HG02642 (cell line): ENCODE data around the gene RND2.
A peak's percentile ranks its signal among the peaks of the same experiment; 100 is the strongest.
"Not testable (repeated sequence)": the region's sequence is repeated elsewhere in the genome, so short reads cannot be mapped to it uniquely, and the experiment has no call there.

Source experiments
- ATAC-seq: cut with Tn5 transposase; IDR thresholded peaks from one replicate; pipeline ENCODE4 v1.9.1; 2021; ENCODE audit warnings: mild to moderate bottlenecking; ENCODE audit not compliant: unreplicated experiment, poor library complexity

Gene RND2

DNA sequence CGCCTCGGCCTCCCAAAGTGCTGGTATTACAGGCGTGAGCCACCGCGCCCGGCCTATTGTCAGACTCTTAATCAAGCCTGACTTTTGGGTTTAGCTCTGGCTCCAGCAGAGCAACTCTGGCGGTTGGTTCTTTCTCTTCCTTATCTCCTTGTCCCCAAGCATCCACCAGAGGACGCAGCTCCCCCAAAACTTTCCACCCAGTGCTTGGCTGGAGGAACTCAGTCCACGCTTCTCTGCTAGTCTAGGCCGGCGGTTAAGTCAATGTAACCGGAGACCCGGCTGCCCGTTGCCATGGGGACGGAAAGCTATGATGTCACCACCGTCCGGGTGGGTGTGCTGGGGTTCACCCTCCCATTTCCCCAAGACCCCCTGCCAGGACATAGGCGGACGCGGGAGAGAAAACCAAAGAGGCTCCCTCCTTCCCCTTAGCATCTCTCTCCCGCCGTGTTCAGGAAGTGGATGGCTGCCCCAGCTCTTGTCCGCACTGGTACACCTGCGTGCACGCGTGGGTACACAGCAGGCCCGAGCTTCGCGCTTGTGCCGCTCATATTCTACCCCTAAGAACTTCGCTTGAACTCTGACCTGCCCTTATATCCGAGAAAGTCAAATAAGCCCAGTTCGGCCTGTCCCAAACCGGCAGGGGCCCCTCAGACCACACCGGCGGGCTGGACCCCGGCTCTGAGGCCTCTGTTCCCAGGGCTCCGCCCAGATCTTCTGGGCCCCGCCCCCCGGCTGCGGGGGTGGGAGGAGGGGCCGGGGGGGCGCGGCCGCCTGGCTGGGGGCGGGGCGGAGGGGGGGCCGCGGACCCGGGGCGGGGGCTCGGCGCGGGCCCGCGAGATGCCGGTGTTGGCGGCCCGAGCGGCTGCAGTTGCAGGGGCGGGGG is at the start of gene RND2:
TSS of gene RND2 (plus strand) at position 825 of the 883 bp plus-strand sequence. CDS start 117 bp downstream, outside the sequence.
- ATAC-seq = no peak

DNA sequence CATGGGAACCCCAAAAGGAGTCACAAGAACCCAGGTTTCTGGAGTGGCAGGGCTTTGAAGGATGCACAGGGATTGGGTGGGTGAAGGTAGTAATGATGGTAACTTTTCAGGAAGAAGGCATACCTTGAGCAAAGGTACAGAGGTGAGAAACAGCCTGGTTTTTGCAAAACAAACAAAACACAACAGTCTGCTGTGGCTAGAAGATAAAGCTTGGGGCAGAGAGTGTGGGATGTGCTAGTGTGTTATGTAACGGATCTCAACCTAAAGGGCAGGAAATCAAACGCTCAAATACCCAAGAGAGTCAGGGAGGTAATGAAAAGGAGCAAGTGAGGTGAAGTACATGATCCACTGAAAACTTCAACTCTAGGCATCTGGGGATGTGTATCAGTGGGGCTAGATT is 49.8 kb upstream of the RND2 start:
- no peak for ATAC-seq

DNA sequence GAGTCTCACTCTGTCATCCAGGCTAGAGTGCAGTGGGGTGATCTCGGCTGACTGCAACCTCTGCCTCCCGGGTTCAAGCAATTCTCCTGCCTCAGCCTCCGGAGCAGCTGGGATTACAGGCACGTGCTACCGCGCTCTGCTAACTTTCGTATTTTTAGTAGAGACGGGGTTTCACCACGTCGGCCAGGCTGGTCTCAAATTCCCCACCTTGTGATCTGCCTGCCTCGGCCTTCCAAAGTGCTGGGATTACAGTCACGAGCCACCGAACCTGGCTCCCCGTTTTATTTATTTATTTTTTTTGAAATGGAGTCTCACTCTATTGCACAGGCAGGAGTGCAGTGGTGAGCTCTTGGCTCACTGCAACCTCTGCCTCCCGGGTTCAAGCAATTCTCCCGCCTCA is 49.3 kb upstream of the RND2 start:
- ATAC-seq = not testable (repeated sequence)

- peak; percentile 34 for ATAC-seq
These were observed 45.3 kb upstream of the RND2 start, which contains the start of gene PTGES3L for GRCh38 chr17:42979511-42980273. TSS of gene PTGES3L (minus strand) at chr17:42980080. CDS start at chr17:42980053, 27 bp downstream.

GRCh38 chr17:42980274-42980765 is 44.7 kb upstream of the RND2 start, which contains the start of gene RUNDC1:
TSS of gene RUNDC1 (plus strand) at chr17:42980565. CDS start at chr17:42980577, 12 bp downstream.
- peak; percentile 84 for ATAC-seq

DNA sequence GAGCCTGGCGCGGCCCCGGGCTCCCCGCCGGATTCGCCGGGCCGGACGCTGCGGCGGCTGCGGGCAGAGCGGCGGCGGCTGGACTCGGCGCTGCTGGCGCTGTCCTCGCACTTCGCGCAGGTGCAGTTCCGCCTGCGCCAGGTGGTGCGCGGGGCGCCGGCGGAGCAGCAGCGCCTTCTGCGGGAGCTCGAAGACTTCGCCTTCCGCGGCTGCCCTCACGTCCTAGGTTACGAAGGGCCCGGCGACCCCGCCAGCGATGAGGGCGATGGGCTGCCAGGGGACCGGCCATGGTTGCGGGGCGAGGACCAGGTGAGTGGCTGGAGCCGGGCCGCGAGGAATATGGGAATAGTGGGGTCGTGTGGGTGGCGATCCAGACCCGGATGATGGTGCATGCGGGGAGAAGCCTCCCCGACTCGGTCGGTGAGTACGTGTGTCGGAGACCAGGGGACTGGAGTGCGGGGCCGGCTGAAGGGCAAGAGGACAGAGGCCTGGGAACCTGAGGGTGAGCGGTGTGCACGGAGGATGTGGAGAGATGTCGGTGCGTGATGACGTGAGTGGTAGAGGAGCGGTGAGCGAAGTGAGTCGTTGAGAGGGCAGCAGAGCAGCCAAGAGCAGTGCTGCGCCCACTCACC is 44.1 kb upstream of the RND2 start:
- ATAC-seq = peak; percentile 52

- ATAC-seq = no peak
These were observed 42.8 kb upstream of the RND2 start for GRCh38 chr17:42982266-42982665.

DNA sequence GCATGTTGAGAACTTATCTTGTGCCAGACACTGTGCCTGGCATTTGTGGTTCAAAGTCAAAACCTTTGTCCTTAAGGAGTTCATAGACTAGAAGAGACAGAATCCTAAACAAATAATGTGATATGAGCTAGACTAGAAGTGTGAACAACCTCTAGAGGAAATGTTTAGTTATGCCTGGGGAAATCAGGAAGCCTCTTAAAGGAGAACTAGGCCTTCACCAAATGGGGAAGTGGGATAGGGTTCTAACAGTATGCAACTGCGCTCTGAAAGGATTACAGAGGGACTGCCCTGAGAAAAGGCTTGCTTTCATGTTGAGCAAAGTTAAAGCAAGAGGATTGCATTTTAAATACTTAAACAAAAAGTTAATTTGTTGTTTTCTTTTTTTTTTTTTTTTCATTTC is 39.8 kb upstream of the RND2 start:
- no peak for ATAC-seq

DNA sequence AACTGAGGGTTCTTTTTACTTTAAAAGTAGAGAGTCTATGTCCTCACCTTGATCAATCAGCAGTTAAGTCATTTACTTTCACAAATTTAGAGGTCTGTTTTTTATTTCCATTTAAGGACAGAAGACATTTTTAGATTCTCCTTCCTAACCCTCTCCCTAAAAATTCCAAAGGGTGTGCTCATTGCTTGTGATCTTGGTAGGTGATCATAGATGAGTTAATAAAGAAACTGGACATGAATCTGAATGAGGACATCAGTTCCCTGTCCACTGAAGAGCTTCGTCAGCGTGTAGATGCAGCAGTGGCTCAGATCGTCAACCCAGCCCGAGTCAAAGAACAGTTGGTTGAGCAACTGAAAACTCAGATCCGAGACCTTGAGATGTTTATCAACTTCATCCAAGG is 35.9 kb upstream of the RND2 start:
- no peak for ATAC-seq

GRCh38 chr17:42989726-42990652 is 35.0 kb upstream of the RND2 start:
- ATAC-seq = no peak

GRCh38 chr17:42991471-42991870 is 33.6 kb upstream of the RND2 start:
- ATAC-seq = no peak

- no peak for ATAC-seq
These were observed 32.2 kb upstream of the RND2 start for GRCh38 chr17:42992872-42993271.

GRCh38 chr17:42993913-42994312 is 31.1 kb upstream of the RND2 start:
- ATAC-seq = not testable (repeated sequence)

DNA sequence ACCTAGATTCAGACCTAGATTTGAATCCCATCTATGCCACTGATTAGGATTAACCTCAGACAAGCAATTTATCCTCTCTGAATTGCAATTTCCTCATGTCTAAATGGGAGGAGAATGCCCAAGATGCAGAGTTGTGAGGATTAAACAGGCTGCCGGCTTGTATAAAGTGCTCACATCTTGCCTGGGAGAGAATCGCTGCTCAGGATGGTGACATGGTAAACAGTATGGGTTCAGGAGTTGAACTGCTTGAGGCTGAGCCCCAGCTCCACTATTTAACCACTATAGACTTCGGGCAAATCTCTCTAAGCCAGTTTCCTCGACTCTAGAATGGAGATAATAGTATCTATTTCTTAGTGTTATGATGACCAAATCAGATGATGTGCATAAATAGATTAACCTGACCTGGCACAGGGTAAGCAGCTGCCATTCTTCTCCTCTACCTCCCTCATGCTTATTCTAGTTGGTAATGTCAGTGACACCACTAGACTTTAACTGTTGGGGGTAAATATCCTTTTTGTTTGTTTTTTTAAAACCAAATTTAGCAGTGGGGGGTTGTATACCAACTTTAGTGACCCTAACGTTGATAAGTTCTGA is 27.5 kb upstream of the RND2 start:
- no peak for ATAC-seq

DNA sequence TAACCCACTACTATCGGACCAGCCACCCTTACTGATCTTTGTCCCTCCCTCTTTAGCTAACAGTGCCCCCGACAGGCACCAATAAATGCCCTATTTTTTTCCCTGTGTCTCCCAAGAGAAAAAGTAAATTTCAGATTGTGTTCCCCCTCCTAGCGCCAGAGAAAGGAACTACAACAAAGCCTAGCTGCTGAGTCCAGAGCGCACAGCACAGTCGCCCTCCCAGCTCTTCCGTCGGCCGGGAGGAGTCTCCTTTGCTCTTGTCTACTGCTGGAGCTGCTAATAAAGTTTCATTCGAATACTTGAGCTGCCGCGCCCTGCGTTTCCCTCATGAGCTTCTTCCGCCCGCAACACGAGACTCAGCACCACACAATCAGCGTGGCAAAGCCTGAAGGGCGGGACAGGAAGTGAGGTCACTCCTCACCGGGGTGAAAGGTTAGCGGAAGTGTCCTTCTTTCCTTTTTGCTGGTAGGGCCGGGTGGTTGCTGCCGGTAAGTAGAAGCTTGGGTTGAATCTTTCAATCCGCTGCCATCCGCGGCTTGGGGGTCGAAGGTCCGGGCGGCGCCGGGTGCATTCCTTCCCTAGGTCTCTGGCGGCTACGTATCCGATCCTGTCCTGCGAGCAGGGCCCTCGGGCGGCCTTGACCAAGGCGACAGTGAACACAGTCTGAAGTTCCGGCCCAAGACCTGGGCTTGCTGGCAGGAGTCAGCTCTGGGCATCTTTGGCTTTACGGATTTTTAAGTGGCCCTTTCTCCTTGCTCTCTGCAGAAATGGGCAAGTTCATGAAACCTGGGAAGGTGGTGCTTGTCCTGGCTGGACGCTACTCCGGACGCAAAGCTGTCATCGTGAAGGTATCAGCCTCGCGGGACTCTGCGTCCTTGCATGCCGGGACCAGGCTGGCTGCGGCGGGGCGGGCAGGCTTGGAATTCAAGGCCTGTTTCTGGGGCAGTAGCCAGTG is 26.8 kb upstream of the RND2 start, which contains the start of gene RPL27:
TSS of gene RPL27 (plus strand) at position 436 of the 955 bp plus-strand sequence. CDS start at position 768, 332 bp downstream.
- ATAC-seq = peak; percentile 91

DNA sequence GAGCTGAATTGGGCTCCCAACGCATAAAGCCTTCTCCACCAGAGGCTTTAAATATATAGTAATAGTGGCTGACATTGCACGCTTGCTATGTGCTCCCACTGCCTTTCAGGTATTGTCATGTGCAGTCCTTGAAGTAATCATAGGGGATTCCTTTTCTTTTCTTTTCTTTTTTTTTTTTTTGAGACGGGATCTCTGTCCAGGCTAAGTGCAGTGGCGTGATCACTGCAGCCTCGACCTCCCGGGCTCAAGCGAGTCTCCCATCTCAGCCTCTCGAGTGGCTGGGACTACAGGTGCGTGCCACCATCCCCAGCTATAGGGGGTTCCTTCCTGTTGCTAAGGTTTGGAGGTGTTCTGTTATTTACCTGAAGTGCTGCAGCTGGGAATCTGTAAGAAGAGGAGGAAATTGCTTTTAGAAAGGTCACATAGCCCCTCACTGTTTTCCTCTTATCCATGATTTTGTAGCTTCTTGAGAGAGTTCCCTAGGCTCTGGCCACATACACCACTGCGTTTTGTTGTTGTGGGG is 26.0 kb upstream of the RND2 start:
- no peak for ATAC-seq

DNA sequence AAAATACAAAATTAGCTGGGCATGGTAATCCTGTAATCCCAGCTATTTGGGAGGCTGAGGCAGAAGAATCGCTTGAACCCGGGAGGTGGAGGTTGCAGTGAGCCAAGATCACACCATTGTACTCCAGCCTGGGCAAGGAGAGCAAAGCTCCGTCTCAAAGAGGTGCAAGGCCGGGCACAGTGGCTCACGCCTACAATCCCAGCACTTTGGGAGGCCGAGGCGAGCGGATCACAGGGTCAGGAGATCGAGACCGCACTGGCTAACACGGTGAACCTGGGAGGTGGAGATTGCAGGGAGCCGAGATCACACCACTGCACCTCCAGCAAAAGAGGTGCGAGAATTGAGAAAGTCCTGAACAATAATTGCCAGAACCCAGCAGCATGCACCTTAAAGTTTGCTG is 24.1 kb upstream of the RND2 start:
- ATAC-seq = not testable (repeated sequence)
